BLaER1 treated with 17β-estradiol and CSF1 and Interleukin-3, amounts not matched to agents 10 nM and 100 nM (cell line): ENCODE measurements around the gene KCTD15.
A peak's percentile ranks its signal among the peaks of the same experiment; 100 is the strongest.
"Not testable (repeated sequence)": the region's sequence is repeated elsewhere in the genome, so short reads cannot be mapped to it uniquely, and the experiment has no call there.

ENCODE experiments used
- H3K27ac ChIP-seq, 11 experiments: shearing (Covaris generic); formaldehyde crosslinking; 2 replicates each; pipeline ENCODE4 v1.8.1; 2022
- H3K27me3 ChIP-seq, 11 experiments: shearing (Covaris generic); formaldehyde crosslinking; 2 replicates each; pipeline ENCODE4 v1.8.1; 2022
- H3K36me3 ChIP-seq, 11 experiments: shearing (Covaris generic); formaldehyde crosslinking; 2 replicates each; pipeline ENCODE4 v1.8.1; 2022
- H3K4me1 ChIP-seq, 10 experiments: shearing (Covaris generic); formaldehyde crosslinking; 2 replicates each; pipeline ENCODE4 v1.8.1; 2022
- H3K4me2 ChIP-seq, 11 experiments: shearing (Covaris generic); formaldehyde crosslinking; 2 replicates each; pipeline ENCODE4 v1.8.1; 2022
- H3K4me3 ChIP-seq, 10 experiments: shearing (Covaris generic); formaldehyde crosslinking; 2 replicates each; pipeline ENCODE4 v1.8.1; 2022
- H3K9ac ChIP-seq, 11 experiments: shearing (Covaris generic); formaldehyde crosslinking; 2 replicates each; pipeline ENCODE4 v1.8.1; 2022
- H3K9me3 ChIP-seq, 11 experiments: shearing (Covaris generic); formaldehyde crosslinking; replicated peaks in 1 of 11; 2 replicates each; pipeline ENCODE4 v1.8.1; 2022
- H4K20me1 ChIP-seq, 11 experiments: shearing (Covaris generic); formaldehyde crosslinking; 2 replicates each; pipeline ENCODE4 v1.8.1; 2022
- Cebpa-rat ChIP-seq, 11 experiments: shearing (Covaris generic); IDR thresholded peaks; 2 replicates each; pipeline ENCODE4 v1.8.1; 2022

KCTD15 gene

DNA sequence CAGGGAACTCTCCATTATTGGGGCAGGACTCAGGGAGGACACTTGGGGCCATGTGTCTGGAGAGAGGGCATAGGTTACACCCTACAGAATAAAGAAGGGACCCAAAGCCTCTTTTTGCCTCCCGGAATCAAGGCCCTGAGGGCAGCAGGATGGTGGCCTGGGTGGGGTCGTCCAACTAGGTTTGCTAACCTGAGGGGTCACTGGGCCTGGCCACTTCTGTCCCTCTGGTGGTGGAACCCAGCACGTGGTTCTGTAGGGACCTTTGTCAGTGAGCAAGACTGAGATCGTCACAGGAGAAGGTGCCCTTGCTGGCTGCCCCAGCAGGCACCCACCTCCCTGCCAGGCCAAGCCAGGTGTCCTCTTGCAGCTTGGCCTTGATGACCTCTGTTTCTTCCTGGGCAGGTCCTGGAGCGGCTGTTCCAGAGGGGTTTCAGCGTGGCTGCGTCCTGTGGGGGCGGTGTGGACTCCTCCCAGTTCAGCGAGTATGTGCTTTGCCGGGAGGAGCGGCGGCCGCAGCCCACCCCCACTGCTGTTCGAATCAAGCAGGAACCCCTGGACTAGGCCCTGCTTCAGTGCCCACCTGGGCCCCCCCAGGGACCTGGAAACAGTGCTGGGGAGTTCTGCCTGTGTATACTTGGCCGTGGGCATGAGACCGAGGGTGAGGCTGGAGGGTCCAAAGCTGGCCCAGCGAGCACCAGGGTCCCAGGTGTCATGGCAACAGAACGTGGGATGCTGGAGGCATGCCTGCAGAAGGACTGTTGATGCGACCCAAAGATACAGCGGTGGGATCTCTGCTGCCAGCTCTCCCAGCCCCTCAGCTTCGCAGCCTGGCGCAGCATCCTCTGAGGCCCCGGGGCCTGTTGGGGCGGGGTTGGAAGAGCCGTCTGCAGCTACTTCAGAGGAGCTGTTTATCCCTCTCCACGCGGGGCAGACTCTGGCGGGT, 16.0 kb downstream of the KCTD15 start:
- no peak for TF ChIP-seq Cebpa-rat (IDR thresholded peaks at IDR 0.05)
- peaks cover 0 to 55% (median 22%) of the 10 kb centered on the region in 11 experiments; a peak in 15 of 22 replicates for H4K20me1 ChIP-seq
- H3K27ac ChIP-seq, result peak overlapping the region in 1 of 11 experiments; percentile 6; a peak in 1 of 22 replicates
- no peaks in the 10 kb centered on the region for H3K9me3 ChIP-seq
- H3K36me3 ChIP-seq, result peaks cover 38 to 76% (median 68%) of the 10 kb centered on the region in 11 experiments
- H3K27me3 ChIP-seq, result no peaks in the 10 kb centered on the region
- no peak overlapping the region; a peak in 1 of 22 replicates for H3K9ac ChIP-seq
- no peak overlapping the region for H3K4me2 ChIP-seq
- no peak overlapping the region for H3K4me3 ChIP-seq
- peaks cover 32 to 70% (median 52%) of the 10 kb centered on the region in 10 experiments for H3K4me1 ChIP-seq

- Histone ChIP-seq H3K9ac (no peak overlapping the region; a peak in 1 of 22 replicates), H3K36me3 (peaks cover 31 to 67% (median 59%) of the 10 kb centered on the region in 11 experiments), H3K4me3 (no peak overlapping the region), H3K4me1 (peaks cover 36 to 71% (median 55%) of the 10 kb centered on the region in 10 experiments), H4K20me1 (peaks cover 0 to 47% (median 18%) of the 10 kb centered on the region in 11 experiments; a peak in 14 of 22 replicates), H3K27ac (peak overlapping the region in 1 of 11 experiments; percentile 36; a peak in 2 of 22 replicates), H3K9me3 (no peaks in the 10 kb centered on the region), H3K27me3 (no peaks in the 10 kb centered on the region), H3K4me2 (no peak overlapping the region)
- TF ChIP-seq Cebpa-rat (IDR thresholded peaks at IDR 0.05), result no peak
Measured at GRCh38 chr19:33813391-33814101, 16.9 kb downstream of the KCTD15 start.

DNA sequence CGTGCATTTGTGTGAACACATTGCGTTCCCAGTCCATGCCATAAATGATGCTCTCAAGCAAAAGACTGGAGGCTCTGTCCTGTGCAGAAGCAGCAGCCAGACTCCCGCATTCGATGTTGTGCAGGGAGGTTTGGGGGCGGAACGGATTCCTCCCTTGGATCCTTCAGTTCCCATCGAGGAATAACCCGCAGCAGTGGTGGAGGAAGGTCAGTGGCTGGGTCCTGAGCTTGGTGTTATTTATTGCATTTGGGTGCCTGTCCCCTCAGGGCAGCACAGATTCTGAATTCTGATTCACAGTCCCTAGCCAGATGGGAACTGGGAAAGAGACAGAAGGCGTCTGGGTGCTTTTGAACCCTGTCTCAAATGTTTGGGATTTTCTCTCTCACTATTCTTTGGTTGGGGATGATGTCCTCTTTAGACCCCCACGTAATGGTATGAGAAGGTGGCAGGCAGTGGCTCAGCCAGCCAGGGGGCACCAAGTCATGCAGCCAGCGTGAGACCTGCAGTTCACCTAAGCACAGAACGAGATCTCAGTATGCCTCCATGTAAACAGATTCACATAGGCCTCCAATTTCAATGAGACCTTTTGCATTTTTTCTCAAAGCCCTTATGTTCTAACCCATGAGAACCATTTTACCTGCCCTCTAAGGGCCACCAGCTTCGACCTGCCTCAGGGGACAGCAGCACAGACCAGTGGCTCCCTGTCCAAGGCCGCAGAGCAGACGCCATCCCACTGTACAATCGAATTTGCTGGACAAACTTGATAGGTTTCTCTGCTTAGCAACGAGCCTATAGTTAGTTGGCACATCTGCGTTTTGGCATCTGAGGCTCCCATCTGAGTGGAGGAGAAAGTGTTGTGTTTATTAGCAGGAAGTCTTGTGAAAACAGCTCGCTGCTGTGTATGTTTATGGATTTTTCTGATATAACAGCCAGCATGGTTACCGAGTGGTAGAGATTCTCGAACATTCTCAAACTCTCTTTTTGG, 17.8 kb downstream of the KCTD15 start:
- Histone ChIP-seq H4K20me1 (peaks cover 0 to 40% (median 13%) of the 10 kb centered on the region in 11 experiments; a peak in 14 of 22 replicates), H3K4me3 (no peak overlapping the region), H3K27ac (peak overlapping the region in 9 of 11 experiments; percentile 24 to 99 (median 94); a peak in 14 of 22 replicates), H3K27me3 (no peaks in the 10 kb centered on the region), H3K36me3 (peaks cover 31 to 57% (median 53%) of the 10 kb centered on the region in 11 experiments), H3K4me1 (peaks cover 45 to 76% (median 61%) of the 10 kb centered on the region in 10 experiments), H3K9me3 (no peaks in the 10 kb centered on the region), H3K4me2 (peak overlapping the region in 7 of 11 experiments; percentile 6 to 92 (median 38); a peak in 7 of 22 replicates), H3K9ac (peak overlapping the region in 3 of 11 experiments; percentile 18 to 27 (median 21); a peak in 4 of 22 replicates)
- no peak for TF ChIP-seq Cebpa-rat (IDR thresholded peaks at IDR 0.05)

GRCh38 chr19:33815380-33816340, 19.0 kb downstream of the KCTD15 start:
- Histone ChIP-seq H3K27ac (peak overlapping the region; percentile 62 to 99 (median 98); a peak in 21 of 22 replicates), H3K27me3 (no peaks in the 10 kb centered on the region), H3K9me3 (no peaks in the 10 kb centered on the region), H3K9ac (peak overlapping the region in 7 of 11 experiments; percentile 27 to 69 (median 50); a peak in 9 of 22 replicates), H3K4me1 (peaks cover 56 to 79% (median 64%) of the 10 kb centered on the region in 10 experiments), H3K36me3 (peaks cover 25 to 46% (median 41%) of the 10 kb centered on the region in 11 experiments), H3K4me3 (no peak overlapping the region), H3K4me2 (peak overlapping the region; percentile 89 to 99 (median 92)), H4K20me1 (peaks cover 0 to 29% (median 1%) of the 10 kb centered on the region in 11 experiments; a peak in 9 of 22 replicates)
- no peak for TF ChIP-seq Cebpa-rat (IDR thresholded peaks at IDR 0.05)

DNA sequence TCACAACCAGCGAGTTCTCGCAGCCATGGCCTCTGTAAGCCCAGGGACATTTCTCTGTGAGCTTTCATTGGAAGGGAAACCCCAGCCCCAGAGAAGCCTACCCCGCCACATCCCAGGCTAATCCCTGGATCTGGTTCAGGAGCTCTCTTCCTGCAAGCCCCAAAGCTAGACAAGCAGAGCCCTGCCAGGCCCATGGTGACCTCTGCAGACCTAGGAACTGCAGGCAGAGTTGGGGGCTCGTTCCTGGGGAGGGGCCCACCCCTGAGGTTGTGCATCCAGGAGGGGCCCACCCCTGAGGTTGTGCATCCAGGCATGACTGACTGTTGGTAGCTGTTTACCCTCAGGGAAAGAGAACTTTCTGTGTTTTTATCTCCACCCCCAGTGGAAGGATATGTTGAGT, 21.7 kb downstream of the KCTD15 start:
- peak overlapping the region; percentile 89 to 99 (median 92) for H3K4me2 ChIP-seq

GRCh38 chr19:33819078-33819477, 22.4 kb downstream of the KCTD15 start:
- Histone ChIP-seq H3K36me3 (peaks cover 0 to 13% (median 8%) of the 10 kb centered on the region in 11 experiments; a peak in 16 of 22 replicates), H3K4me3 (peak overlapping the region in 8 of 10 experiments; percentile 41 to 71 (median 60); a peak in 12 of 20 replicates), H3K27ac (peak overlapping the region; percentile 88 to 99 (median 98)), H3K4me1 (peaks cover 71 to 89% (median 79%) of the 10 kb centered on the region in 10 experiments), H3K4me2 (peak overlapping the region; percentile 89 to 99 (median 92)), H3K9ac (peak overlapping the region; percentile 82 to 97 (median 91))
- H3K9me3 ChIP-seq, H4K20me1 ChIP-seq, H3K27me3 ChIP-seq: not testable (repeated sequence)

More for the DNA sequence above, 21.7 kb downstream of the KCTD15 start:
- TF ChIP-seq Cebpa-rat (IDR thresholded peaks at IDR 0.05), result no peak
- peaks cover 71 to 89% (median 80%) of the 10 kb centered on the region in 10 experiments for H3K4me1 ChIP-seq
- peaks cover 1 to 18% (median 15%) of the 10 kb centered on the region in 11 experiments; a peak in 21 of 22 replicates for H3K36me3 ChIP-seq
- no peaks in the 10 kb centered on the region for H3K27me3 ChIP-seq
- no peaks in the 10 kb centered on the region for H3K9me3 ChIP-seq
- H4K20me1 ChIP-seq, result peaks cover 0 to 12% (median 0%) of the 10 kb centered on the region in 11 experiments; a peak in 4 of 22 replicates
- peak overlapping the region in 9 of 11 experiments; percentile 50 to 97 (median 91); a peak in 14 of 22 replicates for H3K9ac ChIP-seq
- peak overlapping the region; percentile 2 to 99 (median 98); a peak in 20 of 22 replicates for H3K27ac ChIP-seq
- peak overlapping the region in 5 of 10 experiments; percentile 3 to 55 (median 16); a peak in 4 of 20 replicates for H3K4me3 ChIP-seq

- peak overlapping the region; percentile 88 to 99 (median 98) for H3K27ac ChIP-seq
- H3K27me3 ChIP-seq, result no peaks in the 10 kb centered on the region
- peaks cover 0 to 9% (median 4%) of the 10 kb centered on the region in 11 experiments; a peak in 10 of 22 replicates for H3K36me3 ChIP-seq
- peak overlapping the region; percentile 82 to 97 (median 91) for H3K9ac ChIP-seq
- no peaks in the 10 kb centered on the region for H3K9me3 ChIP-seq
- H3K4me2 ChIP-seq, result peak overlapping the region; percentile 89 to 99 (median 92)
- H3K4me3 ChIP-seq, result peak overlapping the region; percentile 41 to 71 (median 58); a peak in 19 of 20 replicates
- no peak for TF ChIP-seq Cebpa-rat (IDR thresholded peaks at IDR 0.05)
- H3K4me1 ChIP-seq, result peaks cover 71 to 85% (median 76%) of the 10 kb centered on the region in 10 experiments
- 0 out of 22 replicates have a peak, but pooled peaks cover 0 to 1% (median 0%) of the 10 kb centered on the region in 11 experiments for H4K20me1 ChIP-seq
Measured at GRCh38 chr19:33819506-33819879, 22.8 kb downstream of the KCTD15 start.
